Measurements from ENCODE around the gene SPATA2L.

GRCh38 chr16:89700649-89701424, 668 bp downstream of the SPATA2L start:
- TF ChIP-seq CTCF (conservative IDR thresholded peaks at IDR 0.05) (no peak), ZFX (IDR thresholded peaks at IDR 0.05) (no peak)

Data from C4-2B (cell line).